NCI-H460 (cell line): ENCODE results near the gene FXYD7. TPM values are rescaled to one million over a fixed set of nuclear protein-coding genes. Genes with fewer than 3 reads are reported as not detected.
"Not testable (repeated sequence)": the region's sequence is repeated elsewhere in the genome, so short reads cannot be mapped to it uniquely, and the experiment has no call there.

Experiments
- DNase-seq: peaks from one replicate; pipeline ENCODE4 v3.0.0-alpha.2; 2016; ENCODE audit warnings: low read depth; ENCODE audit errors: extremely low read depth
- small RNA-seq, 2 experiments: library from RNA; depleted of rRNA; stranded (forward); fragments of <200 nt; gene quantifications; one replicate each; pipeline ENCODE3, GENCODE V24; 2014
- total RNA-seq: library from RNA; depleted of rRNA; stranded (reverse); fragments of >200 nt; shearing (Covaris generic); gene quantifications from 2 replicates; pipeline ENCODE4 v1.2.3, GENCODE V29; 2014; rRNA removed

Gene FXYD7
- total RNA-seq, 1 experiment from 2014 or later = not detected

- DNase-seq = no peak
Measured at GRCh38 chr19:35194012-35194984, 51.2 kb downstream of the FXYD7 start.

GRCh38 chr19:35195830-35196229, 52.8 kb downstream of the FXYD7 start:
- DNase-seq = no peak

- not testable (repeated sequence) for DNase-seq
Measured at GRCh38 chr19:35196861-35197260, 53.8 kb downstream of the FXYD7 start.

- DNase-seq = no peak
Measured at GRCh38 chr19:35199481-35199880, 56.4 kb downstream of the FXYD7 start.

- DNase-seq = no peak
Measured at GRCh38 chr19:35202722-35203688, 60.0 kb downstream of the FXYD7 start.

Small RNA genes lying within 50 kb of the gene (small RNA-seq; reads per million reads assigned to genes)
- gene AC020907.2 = 0 reads per million in 2 experiments

Other genes starting within 250 kb of the FXYD7 start
- gene ZNF30, start 216.4 kb upstream of the FXYD7 start, total RNA-seq = 4.2 and 5.2 TPM in 2 replicates
- 1.2 and 1.3 TPM in 2 replicates for gene ZNF792, start 179.0 kb upstream of the FXYD7 start, total RNA-seq
- gene GRAMD1A, start 142.9 kb upstream of the FXYD7 start, total RNA-seq = 28.8 and 34.5 TPM in 2 replicates
- gene SCN1B, start 112.8 kb upstream of the FXYD7 start, total RNA-seq = 0.61 and 0.82 TPM in 2 replicates
- not detected in 2 replicates for gene HPN, start 101.5 kb upstream of the FXYD7 start, total RNA-seq
- not detected in 2 replicates for gene FXYD3, start 27.4 kb upstream of the FXYD7 start, total RNA-seq
- 0.12 TPM in 1 of 2 replicates, not detected in the other for gene LGI4, start 8.2 kb upstream of the FXYD7 start, total RNA-seq
- gene FXYD1, start 4.4 kb upstream of the FXYD7 start, total RNA-seq = not detected in 2 replicates
- 104 TPM in 2 replicates for gene FXYD5, start 11.5 kb downstream of the FXYD7 start, total RNA-seq
- gene FAM187B, start 85.5 kb downstream of the FXYD7 start, total RNA-seq = not detected in 2 replicates
- 0.10 and 0.63 TPM in 2 replicates for gene LSR, start 105.7 kb downstream of the FXYD7 start, total RNA-seq
- 42.8 and 43.9 TPM in 2 replicates for gene USF2, start 125.7 kb downstream of the FXYD7 start, total RNA-seq
- gene HAMP, start 139.3 kb downstream of the FXYD7 start, total RNA-seq = not detected in 2 replicates
- gene MAG, start 148.9 kb downstream of the FXYD7 start, total RNA-seq = not detected in 2 replicates
- gene CD22, start 185.9 kb downstream of the FXYD7 start, total RNA-seq = not detected in 2 replicates
- not detected in 2 replicates for gene FFAR1, start 204.6 kb downstream of the FXYD7 start, total RNA-seq
- gene FFAR3, start 215.2 kb downstream of the FXYD7 start, total RNA-seq = not detected in 2 replicates
- gene GPR42, start 227.8 kb downstream of the FXYD7 start, total RNA-seq = not detected in 2 replicates